Measurements from ENCODE around the gene JMY. TPM values are rescaled to one million over a fixed set of nuclear protein-coding genes. Genes with fewer than 3 reads are reported as not detected.

The JMY gene
- total RNA-seq, 1 experiment from 2014 or later, result 15.2 TPM

DNA sequence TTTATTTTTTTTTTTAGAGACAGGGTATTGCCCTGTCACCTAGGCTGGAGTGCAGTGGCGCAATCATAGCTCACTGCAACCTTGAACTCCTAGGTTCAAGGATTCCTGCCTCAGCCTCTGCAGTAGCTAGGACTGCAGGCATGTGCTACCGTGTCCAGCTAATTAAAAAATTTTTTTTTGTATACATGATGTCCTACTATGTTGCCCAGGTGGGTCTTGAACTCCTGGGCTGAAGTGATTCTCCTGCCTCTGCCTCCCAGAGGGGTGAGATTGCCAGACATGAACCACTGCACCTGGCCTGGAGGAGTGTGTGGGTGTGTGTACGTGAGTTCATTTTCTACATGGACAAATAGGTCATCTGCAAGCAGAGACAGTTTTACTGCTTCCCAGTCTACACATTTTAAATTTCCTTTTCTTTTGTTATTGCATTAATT, 33.8 kb downstream of the JMY start:
- H2BK15ac ChIP-seq (ENCODE audit: low read depth, low read length), result no peak overlapping the region
- peaks cover 3% of the 10 kb centered on the region for H3K79me1 ChIP-seq (ENCODE audit: insufficient read depth, low read depth, low read length, poor library complexity, severe bottlenecking)
- Mint-ChIP-seq H3K27ac (peak overlapping the region in 1 of 3 experiments; percentile 40; a peak in 2 of 7 replicates), H3K27me3 (ENCODE audit: low read depth) (no peaks in the 10 kb centered on the region), H3K4me1 (no peaks in the 10 kb centered on the region), H3K4me3 (no peak overlapping the region; a peak in 1 of 5 replicates), H3K36me3 (ENCODE audit: insufficient read depth in 1 of 3, low read depth in 3 of 3) (peaks cover 4 to 23% (median 15%) of the 10 kb centered on the region in 3 experiments; a peak in 6 of 7 replicates), H3K9me3 (peaks cover 16 to 19% of the 10 kb centered on the region in 2 experiments)
- WGBS (ENCODE audit: extremely low coverage, insufficient read length, low lambda C conversion rate), result no CpG with 5 or more reads among the region's 3 CpGs
- no peak overlapping the region for H2AK5ac ChIP-seq (ENCODE audit: insufficient read length, low read length)
- no peak overlapping the region for H3K9ac ChIP-seq (ENCODE audit: extremely low read depth, insufficient read length, low read length)
- DNase-seq, result no peak
- H4K8ac ChIP-seq (replicated peaks; ENCODE audit: insufficient read length, low read depth, low read length), result no peak overlapping the region
- no peak overlapping the region for H3K27ac ChIP-seq (ENCODE audit: insufficient read length, low read depth, low read length)
- no peak overlapping the region for H3K56ac ChIP-seq (ENCODE audit: insufficient read length, low read depth, low read length)
- H3T11ph ChIP-seq (ENCODE audit: low read length), result no peak overlapping the region
- H2BK120ac ChIP-seq (ENCODE audit: low read depth, low read length, poor library complexity, severe bottlenecking), result no peak overlapping the region
- no peak overlapping the region for H2BK12ac ChIP-seq (ENCODE audit: insufficient read length, low read depth, low read length)
- no peak overlapping the region for H2BK20ac ChIP-seq (ENCODE audit: low read depth, low read length, poor library complexity, severe bottlenecking)
- no peaks in the 10 kb centered on the region for H3K4me1 ChIP-seq (ENCODE audit: insufficient read depth, low read length)
- H3K18ac ChIP-seq (ENCODE audit: insufficient read length, low read depth, low read length), result no peak overlapping the region
- H3K9me3 ChIP-seq (ENCODE audit: control insufficient read depth, low read depth, low read length), result no peaks in the 10 kb centered on the region
- no peak overlapping the region for H3K14ac ChIP-seq (ENCODE audit: insufficient read depth, low read length)
- H2AFZ ChIP-seq (ENCODE audit: low read length), result no peak overlapping the region
- no peak overlapping the region for H2BK5ac ChIP-seq (ENCODE audit: insufficient read length, low read length)
- no peaks in the 10 kb centered on the region for H3K27me3 ChIP-seq (ENCODE audit: insufficient read depth, low read length)
- no peak for TF ChIP-seq CTCF (conservative IDR thresholded peaks at IDR 0.05)
- H3K79me2 ChIP-seq (ENCODE audit: insufficient read depth, low read length), result peaks cover 2% of the 10 kb centered on the region; the same call in 1 of the 2 replicates
- H3K23me2 ChIP-seq (ENCODE audit: insufficient read length, low read depth, low read length, poor library complexity, severe bottlenecking), result no peaks in the 10 kb centered on the region
- no peak overlapping the region for H3K4me2 ChIP-seq (ENCODE audit: insufficient read depth, insufficient read length, low read length)
- H4K5ac ChIP-seq (ENCODE audit: insufficient read length, low read depth, low read length), result no peak overlapping the region
- H4K91ac ChIP-seq (ENCODE audit: insufficient read length, low read depth, low read length), result no peak overlapping the region
- H4K20me1 ChIP-seq (ENCODE audit: control insufficient read depth, insufficient read depth, insufficient read length), result no peaks in the 10 kb centered on the region
- H3K4ac ChIP-seq (ENCODE audit: low read depth, low read length), result no peak overlapping the region
- H3K23ac ChIP-seq (ENCODE audit: insufficient read length, low read depth, low read length), result no peak overlapping the region
